Kasumi-1 (cell line): ENCODE results near the gene GBP1.

Experiments used
- DNase-seq, 2 experiments: peaks; one replicate each; lab custom pipeline; 2025; lab: John Stamatoyannopoulos, UW

The GBP1 gene

GRCh38 chr1:89005286-89006151 is 59.5 kb downstream of the GBP1 start:
- no peak for DNase-seq
